Measurements from ENCODE around the gene RSPO3.
"Not testable (repeated sequence)": the region's sequence is repeated elsewhere in the genome, so short reads cannot be mapped to it uniquely, and the experiment has no call there.

Gene RSPO3

DNA sequence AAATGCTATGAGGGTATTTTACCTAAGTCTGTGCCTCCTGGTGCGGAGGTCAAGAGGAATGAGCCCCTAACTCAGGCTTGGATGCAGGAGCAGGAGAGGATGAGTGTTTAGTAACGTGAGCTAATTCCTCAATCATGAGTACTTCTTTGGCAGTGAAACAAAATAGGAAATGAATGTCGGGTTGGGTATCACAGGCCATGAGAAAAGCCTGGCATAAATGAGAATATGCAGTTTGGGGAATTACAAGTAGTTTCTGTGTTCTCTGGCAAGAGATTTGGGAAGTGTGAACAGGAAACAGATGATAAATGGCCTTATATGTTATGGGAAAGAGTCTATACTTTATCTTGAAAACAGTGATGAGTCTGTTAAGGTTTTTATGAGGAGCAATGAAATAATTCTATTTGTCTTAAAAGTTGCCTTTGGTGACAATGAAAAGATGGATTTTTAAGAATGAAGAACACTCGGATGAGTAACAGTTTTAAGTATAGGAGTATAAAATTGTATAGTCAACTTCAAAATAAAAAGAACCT, 89.2 kb downstream of the RSPO3 start:
- no peak for DNase-seq

DNA sequence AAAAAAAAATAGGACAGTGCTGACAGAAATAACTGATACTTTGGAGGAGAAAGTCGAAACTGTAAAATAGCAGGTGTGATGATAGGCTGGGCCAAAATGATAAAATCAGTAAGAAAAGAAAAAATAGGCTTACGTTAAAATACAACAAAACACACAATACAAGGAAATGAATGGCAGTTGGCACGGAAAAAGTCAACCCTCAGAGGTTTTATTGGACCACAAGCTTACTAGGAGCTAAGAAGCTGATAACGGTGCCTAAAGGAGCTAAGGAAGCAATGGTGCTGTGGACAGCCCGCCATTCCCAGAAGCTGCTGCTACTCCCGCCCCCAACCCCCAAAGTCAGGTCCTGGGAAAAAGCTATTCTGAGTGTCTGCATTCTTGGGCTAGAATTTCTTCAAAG, 92.3 kb downstream of the RSPO3 start:
- DNase-seq: no peak

DNA sequence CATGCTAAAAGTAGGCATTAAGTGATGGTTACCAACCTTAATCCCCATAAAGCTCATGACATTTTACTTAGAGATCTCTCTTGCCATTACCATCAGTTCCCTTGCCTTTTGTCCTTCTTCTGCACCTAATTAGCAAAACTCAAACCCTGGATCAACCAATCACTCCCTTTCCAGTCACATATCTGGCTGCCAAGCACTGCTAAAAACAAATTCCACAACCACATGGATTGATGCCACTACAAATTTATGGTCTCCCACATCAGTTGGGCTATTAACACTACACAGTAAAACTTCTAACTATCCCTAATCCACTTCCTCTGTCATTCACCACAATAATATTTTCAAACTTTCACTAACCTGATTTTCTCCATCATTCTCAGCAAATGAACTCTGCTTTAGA, 93.9 kb downstream of the RSPO3 start:
- DNase-seq: no peak

DNA sequence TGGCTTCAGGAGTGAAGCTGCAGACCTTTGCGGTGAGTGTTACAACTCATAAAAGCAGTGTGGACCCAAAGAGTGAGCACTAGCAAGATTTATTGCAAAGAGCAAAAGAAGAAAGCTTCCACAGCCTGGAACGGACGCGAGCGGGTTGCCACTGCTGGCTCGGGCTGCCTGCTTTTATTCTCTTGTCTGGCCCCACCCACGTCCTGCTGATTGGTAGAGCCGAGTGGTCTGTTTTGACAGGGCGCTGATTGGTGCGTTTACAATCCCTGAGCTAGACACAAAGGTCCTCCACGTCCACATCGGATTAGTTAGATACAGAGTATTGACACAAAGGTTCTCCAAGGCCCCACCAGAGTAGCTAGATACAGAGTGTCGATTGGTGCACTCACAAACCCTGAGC, 95.6 kb downstream of the RSPO3 start:
- not testable (repeated sequence) for DNase-seq

DNA sequence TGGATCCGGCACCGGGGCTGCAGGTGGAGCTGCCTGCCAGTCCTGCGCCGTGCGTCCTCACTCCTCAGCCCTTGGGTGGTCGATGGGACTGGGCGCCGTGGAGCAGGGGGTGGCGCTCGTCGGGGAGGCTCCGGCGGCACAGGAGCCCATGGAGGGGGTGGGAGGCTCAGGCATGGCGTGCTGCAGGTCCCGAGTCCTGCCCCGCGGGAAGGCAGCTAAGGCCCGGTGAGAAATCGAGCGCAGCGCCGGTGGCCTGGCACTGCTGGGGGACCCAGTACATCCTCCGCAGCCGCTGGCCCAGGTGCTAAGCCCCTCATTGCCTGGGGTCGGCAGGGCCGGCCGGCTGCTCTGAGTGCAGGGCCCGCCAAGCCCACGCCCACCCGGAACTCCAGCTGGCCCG, 96.1 kb downstream of the RSPO3 start:
- DNase-seq: not testable (repeated sequence)

DNA sequence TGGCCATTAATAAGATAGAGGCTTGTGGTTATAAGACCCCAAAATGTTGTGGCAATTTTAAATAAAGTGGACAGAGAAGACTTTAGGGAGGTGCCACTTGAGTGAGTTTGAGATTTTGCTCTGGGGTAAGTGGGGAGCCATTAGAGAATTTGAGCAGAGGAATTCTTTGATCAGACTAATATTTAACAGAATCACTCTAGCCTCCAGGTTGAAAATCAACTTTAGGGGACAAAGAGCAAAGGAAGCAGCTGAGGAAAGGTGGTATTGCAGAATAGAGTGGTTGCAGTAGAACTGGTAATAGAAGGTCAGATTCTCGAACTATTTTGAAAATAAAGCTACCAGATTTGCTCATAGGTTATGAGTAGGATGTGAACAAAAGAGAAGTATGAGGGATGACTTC, 97.5 kb downstream of the RSPO3 start:
- no peak for DNase-seq

DNA sequence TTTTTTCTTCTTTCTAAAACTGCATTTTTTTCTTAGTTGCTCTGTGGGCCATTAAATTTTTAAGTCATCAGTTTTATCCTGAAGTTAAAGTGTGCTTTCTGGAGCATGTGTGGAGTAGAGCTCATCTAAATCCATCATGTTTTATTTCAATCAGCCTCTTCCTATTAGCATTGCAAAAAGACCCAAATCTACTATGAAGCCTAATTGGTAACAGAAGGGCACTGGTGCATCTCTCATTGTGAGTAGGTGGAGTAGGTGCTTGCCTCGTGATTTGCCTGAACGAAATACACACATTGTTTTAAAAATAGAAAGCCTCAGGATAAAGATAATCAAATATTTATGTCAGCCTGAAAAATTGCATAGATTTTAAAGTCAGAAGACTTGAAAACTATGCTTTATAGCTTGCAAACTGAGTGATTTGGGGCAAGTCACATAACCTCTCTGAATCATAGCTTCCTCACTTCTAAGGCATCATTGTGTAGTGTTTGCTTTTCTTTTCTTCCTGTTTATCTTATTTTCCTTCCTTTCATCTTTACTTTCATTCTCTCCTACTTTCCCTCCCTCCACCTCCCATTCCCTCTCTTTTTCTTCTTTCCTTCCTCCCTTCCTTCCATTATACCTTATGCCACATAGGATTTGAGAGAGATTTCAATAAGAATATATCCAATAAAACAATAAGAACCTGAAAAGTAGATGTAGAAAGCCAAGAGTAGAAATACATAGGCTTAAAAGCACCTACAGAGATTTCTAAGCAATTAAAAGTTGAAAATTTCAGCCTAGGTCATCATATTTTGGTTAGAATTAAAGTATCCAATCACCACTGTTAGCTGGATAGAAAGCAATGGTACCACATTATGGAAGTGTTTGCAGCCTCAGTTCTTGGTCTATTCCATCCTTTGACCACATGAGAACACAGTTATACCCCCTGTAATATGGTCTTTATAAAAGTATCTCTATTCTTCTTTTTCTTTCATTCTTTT, 98.6 kb downstream of the RSPO3 start:
- no peak for DNase-seq

DNA sequence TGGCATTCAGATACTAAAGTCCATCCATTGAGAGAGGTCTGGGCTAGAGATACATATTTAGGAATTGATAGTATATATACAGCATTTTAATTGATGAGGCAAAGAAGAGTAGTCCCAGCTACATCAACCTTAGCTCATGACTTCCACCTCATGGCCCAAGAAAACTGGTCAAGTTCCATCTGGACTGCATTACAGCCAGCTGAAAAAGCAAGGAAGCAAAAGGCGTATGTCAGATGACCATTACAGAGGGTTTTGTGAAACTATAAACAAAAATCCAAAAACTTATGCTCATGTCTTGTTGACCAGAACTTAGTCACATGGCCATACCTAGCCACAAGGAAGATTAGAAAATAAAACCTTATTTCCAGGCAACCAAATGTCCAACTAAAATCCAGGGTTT, 101.4 kb downstream of the RSPO3 start:
- DNase-seq: no peak

DNA sequence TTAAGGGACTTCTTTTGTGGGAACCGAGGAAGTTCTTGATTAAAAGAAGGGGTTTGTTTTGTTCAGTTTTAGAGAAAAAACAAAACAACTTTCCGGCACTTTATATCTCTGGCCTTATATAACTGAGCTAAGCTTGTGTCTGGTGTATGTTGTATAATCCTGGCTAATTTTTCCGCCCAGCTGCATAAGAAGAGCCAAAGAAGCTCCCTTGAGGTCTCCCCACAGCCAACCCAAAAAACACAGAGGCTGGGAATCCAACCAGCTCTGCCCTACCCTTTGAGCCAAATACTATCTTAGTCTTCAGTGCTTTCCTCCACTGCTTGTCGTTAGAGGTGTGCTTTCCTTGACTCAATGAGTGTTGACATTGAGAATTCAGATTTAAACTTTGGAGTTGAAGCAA, 102.7 kb downstream of the RSPO3 start:
- DNase-seq: no peak

DNA sequence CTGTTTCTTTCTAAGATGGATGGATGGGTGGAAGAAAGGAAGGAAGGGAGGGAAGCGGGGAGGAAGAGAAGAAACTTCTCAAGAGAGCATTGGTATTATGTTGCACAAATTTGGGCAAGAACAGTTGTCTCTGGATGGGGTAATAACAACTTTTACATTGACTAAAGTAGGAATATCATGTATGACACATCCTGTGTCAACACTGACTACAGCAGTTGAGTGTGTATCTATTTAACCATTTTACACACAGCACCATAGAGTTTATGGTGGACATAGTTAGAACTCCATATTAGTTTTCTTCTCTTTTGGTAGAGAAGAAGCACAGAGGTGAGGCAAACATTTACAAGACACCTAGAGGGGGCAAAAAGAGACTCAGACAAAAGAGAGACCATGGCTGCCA, 103.9 kb downstream of the RSPO3 start:
- DNase-seq: no peak

DNA sequence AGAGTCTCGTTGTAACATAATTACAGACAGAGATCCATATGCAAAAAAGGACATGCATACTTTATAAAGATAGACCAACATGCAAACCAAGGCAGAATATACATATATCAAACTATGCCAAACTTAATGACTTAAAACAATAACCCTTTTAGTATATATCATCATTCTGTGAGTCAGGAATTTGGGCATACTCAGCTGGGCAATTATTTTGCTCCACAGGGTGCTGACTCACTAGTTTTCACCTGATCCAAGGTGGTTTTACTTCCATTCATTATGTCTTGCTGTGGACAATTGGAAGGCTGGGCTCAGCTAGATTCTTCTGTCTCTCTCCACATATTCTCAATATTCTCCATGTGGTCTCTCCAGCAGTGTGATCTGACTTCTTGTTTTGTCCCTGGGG, 107.0 kb downstream of the RSPO3 start:
- no peak for DNase-seq

DNA sequence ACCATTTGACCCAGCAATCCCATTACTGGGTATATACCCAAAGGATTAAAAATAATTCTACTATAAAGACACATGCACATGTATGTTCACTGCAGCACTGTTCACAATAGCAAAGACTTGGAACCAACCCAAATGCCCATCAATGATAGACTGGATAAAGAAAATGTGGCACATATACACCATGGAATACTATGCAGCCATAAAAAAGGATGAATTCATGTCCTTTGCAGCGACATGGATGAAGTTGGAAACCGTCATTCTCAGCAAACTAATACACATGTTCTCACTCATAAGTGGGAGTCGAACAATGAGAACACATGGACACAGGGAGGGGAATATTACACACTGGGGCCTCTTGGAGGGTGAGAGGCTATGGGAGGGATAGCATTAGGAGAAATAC, 115.3 kb downstream of the RSPO3 start:
- DNase-seq: not testable (repeated sequence)

DNA sequence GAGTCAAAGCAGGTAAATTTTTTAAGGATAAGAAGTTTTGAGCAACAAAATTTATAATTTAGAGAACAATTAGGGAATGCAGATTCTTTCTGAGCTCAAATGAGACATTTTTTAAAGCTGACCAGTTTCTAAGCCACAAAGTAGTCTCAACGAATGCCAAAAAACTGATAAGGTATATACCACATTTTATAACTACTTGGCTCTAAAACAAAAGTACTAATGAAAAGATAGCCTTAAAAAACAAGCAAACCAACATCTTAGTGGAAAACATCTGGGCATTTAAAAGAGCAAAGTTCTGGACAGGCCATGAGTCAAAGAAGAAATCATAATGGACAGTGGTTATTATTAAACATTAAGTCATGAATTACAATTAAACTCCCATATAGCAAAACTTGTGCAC, 125.0 kb downstream of the RSPO3 start:
- DNase-seq: no peak
